A673 (cell line): ENCODE data around the gene TAC3. TPM values are rescaled to one million over a fixed set of nuclear protein-coding genes. Genes with fewer than 3 reads are reported as not detected.

Experiments used
- Bru-seq: library from RNA; stranded (reverse); fragments of 400-500 nt; gene quantifications from one replicate; lab custom pipeline; 2021; lab: Mats Ljungman, UMichigan
- BruChase-seq, 2 experiments: library from RNA; stranded (reverse); fragments of 400-500 nt; gene quantifications; one replicate each; lab custom pipeline; 2021; lab: Mats Ljungman, UMichigan
- BruUV-seq: library from RNA; stranded (reverse); fragments of 400-500 nt; replicated peaks from 2 replicates; lab custom pipeline; 2021; lab: Mats Ljungman, UMichigan
- CTCF ChIA-PET: fragments of 300-600 bp; sonication (Branson Sonifier 250); formaldehyde crosslinking; loops from one replicate; lab custom pipeline; 2022; ENCODE audit warnings: antibody characterized with exemption; lab: Charles Lee
- POLR2A ChIA-PET: fragments of 300-600 bp; sonication (Branson Sonifier 250); formaldehyde crosslinking; loops from one replicate; lab custom pipeline; 2022; ENCODE audit warnings: antibody characterized with exemption; ENCODE audit not compliant: low non-redundant PET; lab: Charles Lee
- DNase-seq: peaks from one replicate; pipeline ENCODE4 v3.0.0-alpha.2; 2015; ENCODE audit warnings: low spot score
- H3K27ac ChIP-seq: fragments of 200-600 bp; sonication (generic); 2 replicates; pipeline ENCODE4 v1.5.1; 2016; ENCODE audit warnings: mixed run types, low read depth, mild to moderate bottlenecking, mixed read lengths, antibody characterized with exemption, low read length; ENCODE audit not compliant: poor library complexity, severe bottlenecking
- H3K27me3 ChIP-seq: fragments of 200-600 bp; sonication (generic); replicated peaks from 2 replicates; pipeline ENCODE4 v1.6.1; 2017; ENCODE audit warnings: mixed run types, low read depth, mild to moderate bottlenecking, mixed read lengths, antibody characterized with exemption, low read length; ENCODE audit not compliant: insufficient read depth, poor library complexity
- H3K36me3 ChIP-seq: fragments of 200-600 bp; sonication (generic); 2 replicates; pipeline ENCODE4 v1.6.1; 2016; ENCODE audit warnings: mixed run types, mild to moderate bottlenecking, mixed read lengths, antibody characterized with exemption, low read length; ENCODE audit not compliant: insufficient read depth, poor library complexity, severe bottlenecking
- H3K4me1 ChIP-seq: fragments of 200-600 bp; sonication (generic); 2 replicates; pipeline ENCODE4 v1.6.1; 2017; ENCODE audit warnings: mixed run types, mild to moderate bottlenecking, mixed read lengths, antibody characterized with exemption, low read length; ENCODE audit not compliant: insufficient read depth, poor library complexity, severe bottlenecking
- H3K4me3 ChIP-seq: fragments of 200-600 bp; sonication (generic); 2 replicates; pipeline ENCODE4 v1.5.1; 2016; ENCODE audit warnings: low read depth, mixed run types, mild to moderate bottlenecking, mixed read lengths, low read length; ENCODE audit not compliant: poor library complexity, severe bottlenecking
- H3K9me3 ChIP-seq: fragments of 200-600 bp; sonication (generic); 2 replicates; pipeline ENCODE4 v1.6.1; 2016; ENCODE audit warnings: mixed run types, low read depth, mild to moderate bottlenecking, mixed read lengths, antibody characterized with exemption, low read length; ENCODE audit not compliant: poor library complexity, severe bottlenecking
- CTCF ChIP-seq: fragments of 300-800, 200-600 bp; sonication (generic); conservative IDR thresholded peaks from 2 replicates; pipeline ENCODE4 v1.5.1; 2017; ENCODE audit warnings: low read depth, mild to moderate bottlenecking, antibody characterized with exemption, low read length, moderate library complexity, mixed read lengths
- EZH2 ChIP-seq: fragments of 200-600 bp; sonication (generic); IDR thresholded peaks from 2 replicates; pipeline ENCODE4 v1.6.1; 2017; ENCODE audit warnings: borderline replicate concordance, low read depth, mild to moderate bottlenecking, mixed read lengths, antibody characterized with exemption, low read length; ENCODE audit not compliant: poor library complexity, severe bottlenecking
- intact Hi-C: fragments of 100-400 bp; cut with micrococcal nuclease; formaldehyde crosslinking; loops from one replicate; pipeline ENCODE4 v1.10.0; 2022; ENCODE audit not compliant: unreplicated experiment
- long read RNA-seq: library from polyadenylated mRNA; stranded (forward); transcript quantifications from one replicate; pipeline ENCODE4 v2.0.0, GENCODE V29; 2022
- total RNA-seq: library from RNA; stranded (reverse); gene quantifications from 2 replicates; pipeline ENCODE4 v1.2.3, GENCODE V29; 2021

Gene TAC3
- 0.79 TPM in 1 of 2 replicates, not detected in the other for total RNA-seq
- percentile 19 among the genes with signal in this experiment for Bru-seq, nascent RNA
- percentile 21 among the genes with signal in this experiment for BruChase-seq, experiment 1, labeled RNA remaining after a 2-hour chase
- BruChase-seq, experiment 2, labeled RNA remaining after a 6-hour chase = percentile 38 among the genes with signal in this experiment
- long read RNA-seq = 0 reads

GRCh38 chr12:57016348-57016747 is at the start of gene TAC3:
TAC3 (minus strand) TSS chr12:57016529; CDS start chr12:57015797, 732 bp downstream.
- TF ChIP-seq CTCF (no peak), EZH2 (no peak)
- DNase-seq = no peak
- ChIA-PET POLR2A (no interaction called here), CTCF (no interaction called here)
- no TSS peak for BruUV-seq
- Histone ChIP-seq H3K4me3 (no peak within 1 kb of the TSS), H3K9me3 (no peaks in the 10 kb centered on the region), H3K27ac (no peak within 1 kb of the TSS), H3K36me3 (no peaks in the 10 kb centered on the region), H3K4me1 (peaks cover 4% of the 10 kb centered on the region), H3K27me3 (peaks cover 4% of the 10 kb centered on the region)
- intact Hi-C loops = no loop called here

GRCh38 chr12:57063991-57064685 is 47.8 kb upstream of the TAC3 start:
- DNase-seq = peak; percentile 68
- H3K4me1 ChIP-seq = peaks cover 29% of the 10 kb centered on the region
- intact Hi-C loops = loop anchor here (2.0 to 5.0 kb wide), 2 partner anchors 55 to 307 kb away; no protein-coding TSS in a partner anchor
- peak overlapping the region; percentile 31 for H3K4me3 ChIP-seq
- no peak for TF ChIP-seq CTCF
- no peak for TF ChIP-seq EZH2
- POLR2A ChIA-PET = no interaction called here
- H3K27ac ChIP-seq = peak overlapping the region; percentile 77
- no TSS peak for BruUV-seq
- H3K27me3 ChIP-seq = no peaks in the 10 kb centered on the region
- H3K9me3 ChIP-seq = no peaks in the 10 kb centered on the region
- CTCF ChIA-PET = interaction anchor here (1.0 kb wide), 1 partner anchor 48 kb away, joined by 5 read pairs; no protein-coding TSS in a partner anchor
- H3K36me3 ChIP-seq = peaks cover 58% of the 10 kb centered on the region

GRCh38 chr12:57058454-57058853 is 42.1 kb upstream of the TAC3 start:
- ChIA-PET CTCF (no interaction called here), POLR2A (no interaction called here)
- no peak for TF ChIP-seq CTCF
- H3K36me3 ChIP-seq = peaks cover 50% of the 10 kb centered on the region
- BruUV-seq = no TSS peak
- no peak overlapping the region for H3K27ac ChIP-seq
- H3K27me3 ChIP-seq = no peaks in the 10 kb centered on the region
- H3K4me1 ChIP-seq = peaks cover 7% of the 10 kb centered on the region
- intact Hi-C loops = no loop called here
- no peaks in the 10 kb centered on the region for H3K9me3 ChIP-seq
- no peak overlapping the region for H3K4me3 ChIP-seq
- no peak for DNase-seq
